NCI-H128 (cell line): Measurements from ENCODE around the gene RTF2.

Experiments
- DNase-seq: peaks from one replicate; lab custom pipeline; 2025; ENCODE audit not compliant: unreplicated experiment; lab: John Stamatoyannopoulos, UW

RTF2 gene, protein sequence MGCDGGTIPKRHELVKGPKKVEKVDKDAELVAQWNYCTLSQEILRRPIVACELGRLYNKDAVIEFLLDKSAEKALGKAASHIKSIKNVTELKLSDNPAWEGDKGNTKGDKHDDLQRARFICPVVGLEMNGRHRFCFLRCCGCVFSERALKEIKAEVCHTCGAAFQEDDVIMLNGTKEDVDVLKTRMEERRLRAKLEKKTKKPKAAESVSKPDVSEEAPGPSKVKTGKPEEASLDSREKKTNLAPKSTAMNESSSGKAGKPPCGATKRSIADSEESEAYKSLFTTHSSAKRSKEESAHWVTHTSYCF

DNA sequence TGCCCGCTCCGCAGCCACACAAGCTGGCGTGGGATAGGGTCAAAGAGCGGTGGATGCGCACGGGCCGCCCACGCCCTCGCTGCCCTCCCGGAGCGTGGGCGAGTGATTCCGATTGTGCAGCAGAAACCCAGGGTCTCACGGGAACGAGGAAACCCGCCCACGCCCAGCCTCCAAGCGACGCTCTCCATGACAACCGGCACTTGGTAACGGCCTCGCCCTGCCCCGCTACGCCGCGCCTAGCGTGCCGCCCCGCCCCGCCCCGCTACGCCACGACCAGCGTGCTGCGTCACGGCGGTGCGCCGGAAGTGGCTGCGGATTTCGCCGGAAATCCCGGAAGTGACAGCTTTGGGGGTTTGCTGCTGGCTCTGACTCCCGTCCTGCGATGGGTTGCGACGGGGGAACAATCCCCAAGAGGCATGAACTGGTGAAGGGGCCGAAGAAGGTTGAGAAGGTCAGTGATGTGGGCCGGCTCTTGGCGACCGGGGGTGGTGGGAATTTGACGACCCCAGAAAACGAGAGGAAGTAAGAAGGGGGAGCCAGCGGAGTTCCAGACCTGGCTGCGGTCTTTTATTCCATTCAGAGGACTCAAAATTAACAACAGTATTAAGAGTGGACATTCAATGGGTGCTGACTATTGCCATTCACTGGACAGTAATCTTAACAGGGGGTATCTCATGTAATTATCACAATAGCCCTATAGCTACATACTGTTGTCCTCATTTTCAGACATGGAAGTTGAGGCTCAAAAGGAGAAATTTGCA lies at the start of gene RTF2:
TSS of gene RTF2 (plus strand) at position 312 of the 761 bp plus-strand sequence. CDS start at position 383, 71 bp downstream.
- DNase-seq, result peak; percentile 74

DNA sequence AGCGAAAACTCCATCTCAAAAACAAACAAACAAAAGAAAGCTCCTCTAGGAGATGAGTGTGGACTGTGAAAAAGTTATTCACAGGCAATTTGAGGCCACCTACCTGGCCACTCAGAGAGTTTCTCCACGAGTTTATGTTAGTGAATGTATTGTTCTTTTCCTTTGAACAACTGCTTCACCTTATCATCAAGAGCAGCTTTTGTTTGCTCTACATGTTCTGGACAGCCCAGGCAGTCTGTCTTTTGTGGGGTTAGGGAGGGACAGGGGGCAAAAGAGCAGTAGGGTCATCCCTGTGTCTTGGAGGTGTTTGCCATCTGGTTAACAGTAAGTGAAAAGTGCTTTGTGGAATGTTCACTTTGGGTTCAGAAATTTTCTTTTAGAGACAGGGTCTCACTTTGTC lies 48.4 kb upstream of the RTF2 start:
- no peak for DNase-seq

DNA sequence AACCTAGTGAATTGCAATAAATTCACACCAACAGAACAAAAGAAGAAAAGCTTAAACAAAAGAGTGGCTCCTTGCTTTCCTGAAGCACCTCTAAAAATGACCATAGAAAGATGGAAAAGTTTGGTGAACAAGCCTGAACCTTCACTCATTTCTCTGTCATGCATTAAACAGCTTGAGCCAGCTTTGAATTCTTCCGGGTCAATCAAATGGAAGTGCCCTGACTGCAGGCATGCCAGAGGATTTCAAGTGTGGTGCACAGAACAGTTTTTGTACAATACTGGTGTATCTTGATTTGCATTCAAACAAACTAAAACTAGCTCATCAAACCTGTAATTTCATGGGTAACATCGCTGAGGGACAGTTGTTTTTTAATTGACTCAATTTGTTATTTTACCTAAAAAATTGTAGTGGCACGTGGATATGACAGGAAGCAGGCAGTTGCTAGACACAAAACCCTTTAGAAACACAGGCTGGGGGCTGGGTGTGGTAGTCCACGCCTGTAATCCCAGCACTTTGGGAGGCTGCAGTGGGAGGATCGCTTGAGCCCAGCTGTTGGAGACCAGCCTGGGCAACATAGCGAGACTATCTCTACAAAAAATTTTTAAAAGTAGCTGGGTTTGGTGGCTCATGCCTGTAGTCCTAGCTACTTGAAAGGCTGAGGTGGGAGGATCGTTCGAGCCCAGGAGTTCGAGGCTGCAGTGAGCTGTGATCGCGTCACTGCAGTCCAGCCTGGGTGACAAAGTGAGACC lies 47.3 kb upstream of the RTF2 start:
- DNase-seq, result no peak

DNA sequence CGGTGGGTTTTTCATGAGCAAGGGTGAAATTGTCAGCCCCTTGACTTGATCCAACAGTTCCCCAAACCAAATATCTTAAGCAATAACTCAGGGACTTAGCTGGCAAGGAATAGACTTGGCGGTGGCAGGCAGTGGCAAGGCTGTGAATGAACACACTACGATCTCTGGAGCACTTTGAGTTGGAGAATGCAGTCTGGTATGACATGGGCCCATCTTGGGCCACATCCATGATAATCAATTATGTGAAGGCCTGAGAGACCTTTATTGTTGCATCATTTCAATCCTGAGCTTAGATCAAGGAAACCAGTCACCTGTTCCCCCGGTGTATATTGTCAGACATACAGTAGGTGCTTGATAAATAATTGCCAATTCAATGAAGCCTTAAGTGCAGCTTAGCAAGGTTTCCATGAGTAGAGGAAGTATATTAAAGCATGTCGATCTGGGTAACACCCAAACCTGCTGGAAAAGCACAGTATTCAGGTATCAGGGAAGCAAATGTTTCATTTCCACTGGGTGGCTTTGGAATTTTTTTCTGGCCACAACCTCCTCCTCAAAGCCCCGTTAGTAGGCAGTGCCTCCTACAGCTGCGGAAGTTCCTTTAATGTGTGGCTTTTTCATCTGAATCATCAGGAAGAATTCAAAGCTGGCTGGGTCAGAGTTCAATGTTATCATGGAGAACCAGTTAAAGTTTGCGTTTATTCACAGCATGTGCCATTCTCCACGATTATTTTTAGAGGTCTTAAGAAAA lies 46.2 kb upstream of the RTF2 start:
- DNase-seq, result no peak

DNA sequence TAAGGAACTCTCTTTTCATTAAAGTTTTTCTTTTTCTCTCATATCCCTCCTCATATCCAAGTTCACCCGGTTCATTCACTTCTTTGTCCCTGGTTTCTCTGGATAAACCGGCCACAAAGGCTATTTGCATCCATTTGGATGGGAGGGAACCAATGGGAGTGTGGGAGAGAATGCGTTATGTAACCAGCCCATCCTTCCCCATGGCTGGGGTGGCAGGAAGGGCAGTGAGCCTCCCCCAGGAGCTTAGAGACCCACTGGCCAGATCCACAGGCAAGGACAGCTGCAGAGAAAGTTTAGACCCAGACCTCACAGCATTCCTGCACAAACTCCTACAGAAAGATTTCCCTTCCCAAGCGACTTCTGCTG lies 45.6 kb upstream of the RTF2 start:
- DNase-seq, result no peak

DNA sequence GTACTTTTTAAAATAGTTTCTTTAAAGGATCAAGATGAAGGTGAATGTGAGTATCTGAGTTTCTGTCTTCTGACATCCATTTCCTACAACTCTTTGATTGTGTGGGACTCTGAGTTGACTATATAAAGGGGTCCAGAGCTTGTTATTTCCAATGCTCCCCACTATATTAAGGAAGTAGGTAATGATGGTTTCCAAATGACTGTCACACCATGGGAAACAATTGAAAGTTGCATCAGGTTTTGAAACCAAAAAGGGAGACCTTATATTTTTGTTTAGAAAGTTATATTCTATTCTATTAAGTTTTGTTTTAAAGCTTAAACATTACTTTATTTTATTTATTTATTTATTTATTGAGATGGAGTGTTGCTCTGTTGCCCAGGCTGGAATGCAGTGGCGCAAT lies 45.2 kb upstream of the RTF2 start:
- DNase-seq, result no peak

DNA sequence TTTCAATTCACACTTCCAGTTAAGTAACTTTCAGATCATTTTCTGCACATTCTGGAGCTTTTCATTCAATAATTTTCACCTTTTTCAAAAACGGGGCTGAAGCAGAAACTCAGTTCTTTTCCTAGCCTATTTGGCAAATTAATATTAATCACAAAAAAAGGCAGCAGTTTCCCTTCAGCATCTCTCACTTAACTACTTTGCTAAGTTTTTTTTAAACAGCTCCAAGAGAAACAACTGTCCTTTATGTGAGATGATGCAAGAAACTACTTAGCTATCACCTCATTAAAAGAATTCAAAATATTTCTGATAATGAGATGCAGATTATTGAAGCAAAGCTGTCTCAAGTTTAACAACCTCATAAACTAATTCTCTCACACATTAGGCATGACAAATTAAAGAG lies 44.5 kb upstream of the RTF2 start:
- DNase-seq, result no peak

DNA sequence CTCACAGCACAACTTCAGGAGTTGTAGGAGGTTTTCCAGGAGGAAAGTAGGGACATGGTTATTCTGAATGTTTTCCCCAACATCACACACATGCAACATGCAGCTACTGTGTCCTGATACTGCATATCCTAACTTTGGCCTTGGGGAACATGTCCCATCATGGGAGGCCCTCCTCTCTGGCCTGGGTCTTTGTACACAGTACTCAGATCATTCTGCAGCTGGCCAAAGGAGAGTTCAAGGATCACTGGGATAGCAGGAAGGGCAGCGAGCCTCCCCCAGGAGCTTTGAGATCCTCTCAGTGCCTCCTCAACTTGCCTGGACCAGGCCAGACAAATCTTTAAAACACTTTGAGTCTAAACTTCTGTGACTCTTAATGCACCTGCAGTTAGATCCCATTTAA lies 43.5 kb upstream of the RTF2 start:
- no peak for DNase-seq

DNA sequence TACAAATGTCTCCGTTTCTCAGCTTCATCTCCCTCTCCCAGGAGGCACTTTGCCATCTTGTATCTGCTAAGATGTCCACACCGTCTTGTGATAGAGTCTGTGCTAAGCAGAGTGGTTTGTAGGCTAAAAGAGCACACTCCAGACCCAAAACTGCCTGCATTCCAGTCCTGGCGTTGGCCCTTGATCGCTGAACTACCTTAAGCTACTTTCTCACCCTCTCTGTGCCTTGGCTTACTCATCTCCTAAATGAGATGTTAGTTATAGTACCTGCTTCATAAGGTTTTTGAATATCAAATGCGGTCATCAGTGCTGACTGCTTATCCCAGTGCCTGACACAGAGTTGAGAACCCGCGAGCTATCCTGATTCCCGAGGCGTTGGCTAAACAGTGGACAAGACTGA lies 42.4 kb upstream of the RTF2 start:
- DNase-seq, result no peak

DNA sequence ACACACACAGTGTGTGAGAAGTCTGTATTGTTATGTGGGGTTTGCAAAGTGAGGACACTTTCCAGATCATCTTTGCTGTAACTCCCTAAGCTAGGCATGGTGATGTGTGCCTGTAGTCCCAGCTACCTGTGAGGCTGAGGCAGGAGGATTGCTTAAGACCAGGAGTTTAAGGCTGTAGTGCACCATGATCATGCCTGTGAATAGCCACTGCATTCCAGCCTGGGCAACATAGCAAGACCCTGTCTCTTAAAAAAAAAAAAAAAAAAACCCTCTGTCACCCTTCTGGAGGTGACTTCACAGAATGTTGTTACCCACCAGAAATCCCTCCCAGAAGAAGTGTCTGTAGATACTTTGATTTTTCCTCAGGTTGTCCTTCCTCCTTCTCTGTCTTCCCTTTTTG lies 41.5 kb upstream of the RTF2 start:
- no peak for DNase-seq

DNA sequence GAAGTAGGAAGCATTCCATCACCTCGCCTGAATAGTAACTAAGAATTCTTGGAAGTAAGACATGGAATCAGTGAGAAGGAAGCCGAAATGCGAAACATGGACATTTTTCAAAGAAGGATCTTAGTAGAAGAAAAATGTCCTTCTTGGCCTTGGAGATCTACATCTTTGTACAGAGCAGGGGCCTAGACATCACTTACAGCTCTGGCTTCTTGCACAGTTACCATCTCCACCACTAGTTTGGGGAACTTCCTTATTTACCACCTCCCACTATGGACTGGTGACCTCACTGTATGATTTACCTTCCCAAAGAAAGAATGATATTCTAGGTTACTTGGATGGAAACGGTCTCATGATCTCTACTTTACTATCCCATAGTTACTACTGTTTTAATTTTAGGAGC lies 40.6 kb upstream of the RTF2 start:
- DNase-seq, result no peak

DNA sequence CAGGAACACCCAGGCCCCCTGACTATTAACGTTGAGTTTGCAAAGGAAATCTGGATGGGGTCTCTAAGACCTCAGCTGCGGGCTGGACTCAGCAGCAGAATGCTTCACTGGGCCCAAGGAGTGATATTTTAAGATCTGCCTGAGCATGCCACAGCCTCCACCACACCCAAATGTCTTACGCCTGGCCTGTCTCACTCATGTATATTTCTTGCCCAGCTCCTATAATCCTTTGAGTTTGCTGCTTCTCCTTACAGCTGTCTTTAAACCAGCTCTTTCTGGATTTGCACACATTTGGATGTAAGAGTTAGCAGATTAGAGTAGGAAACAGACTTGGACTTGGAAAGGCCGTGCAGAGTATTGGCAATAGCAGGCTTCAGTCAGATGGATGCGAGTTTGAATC lies 40.0 kb upstream of the RTF2 start:
- no peak for DNase-seq

DNA sequence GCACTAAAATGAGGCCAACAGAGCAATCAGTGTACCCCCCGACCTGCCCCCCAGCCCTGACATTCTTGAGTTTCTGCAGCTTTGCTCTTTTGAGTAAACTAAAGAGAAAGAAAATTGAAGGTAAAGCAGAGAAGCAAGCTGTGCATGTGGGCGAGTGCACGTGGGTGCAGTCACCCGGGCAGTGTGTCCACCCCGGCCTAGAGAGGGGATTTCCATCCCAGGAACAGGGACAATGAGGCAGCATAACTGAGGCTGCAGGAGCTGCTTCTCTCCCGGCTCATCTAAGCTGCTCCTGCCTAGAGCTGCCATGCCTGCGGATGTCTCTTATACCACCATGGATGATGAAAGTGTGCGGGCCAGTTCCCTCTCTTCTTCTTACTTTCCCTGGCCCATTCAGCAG lies 39.5 kb upstream of the RTF2 start:
- DNase-seq, result no peak

DNA sequence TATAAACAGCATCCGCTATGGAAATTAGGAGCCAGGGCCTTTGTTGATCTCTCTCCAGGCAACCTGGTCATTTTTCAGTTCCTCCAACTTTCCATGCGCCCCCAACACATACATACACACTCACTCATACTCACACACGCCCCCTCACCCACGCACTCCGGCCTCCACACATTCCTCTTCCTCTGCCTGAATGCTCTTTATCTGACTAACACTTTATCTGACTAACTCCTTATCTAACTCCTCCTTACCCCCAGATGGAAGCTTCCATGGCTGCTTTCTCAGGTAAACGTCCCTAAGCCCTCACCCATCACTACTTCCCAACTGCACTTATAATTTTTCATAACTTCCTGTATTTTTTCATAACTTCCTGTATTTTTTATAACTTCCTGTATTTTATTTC lies 38.9 kb upstream of the RTF2 start:
- no peak for DNase-seq

DNA sequence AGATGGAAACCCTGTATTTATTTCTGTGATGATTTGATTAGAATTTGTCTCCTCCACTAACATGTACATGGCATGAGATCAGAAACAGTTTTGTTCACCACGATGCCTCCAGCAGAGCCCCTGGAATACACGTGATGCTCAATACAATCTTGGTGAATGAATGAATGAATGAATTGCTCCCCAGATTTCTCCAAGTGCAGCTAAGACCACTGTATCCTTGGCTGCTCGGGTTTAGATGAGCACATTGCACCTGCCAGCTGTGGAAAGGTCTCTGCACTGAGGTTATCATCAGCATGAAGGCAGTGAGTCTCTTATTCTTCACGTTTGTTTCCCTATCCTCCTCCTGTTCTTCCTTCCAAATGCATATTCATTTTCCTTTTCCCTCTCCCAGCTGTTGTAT lies 38.5 kb upstream of the RTF2 start:
- DNase-seq, result no peak

DNA sequence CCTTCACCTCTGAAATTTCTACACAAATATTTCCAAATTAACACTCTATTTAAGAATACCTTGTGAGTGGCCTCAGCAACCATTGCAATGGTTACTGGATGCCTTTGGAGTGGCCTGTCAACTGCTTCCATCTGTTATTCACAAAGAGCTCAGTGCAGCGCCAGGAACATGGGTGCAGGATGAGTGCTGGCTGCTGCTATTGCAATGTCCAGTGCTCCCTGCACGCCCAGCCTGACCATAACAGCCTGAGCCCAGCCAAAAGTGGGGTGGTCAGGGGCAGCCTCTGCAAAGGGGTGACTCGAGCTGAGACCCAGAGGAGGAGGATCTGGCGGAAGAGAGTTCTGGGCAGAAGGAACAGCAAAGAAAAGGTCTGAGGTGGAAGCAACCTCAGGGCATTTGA lies 38.0 kb upstream of the RTF2 start:
- DNase-seq, result no peak

DNA sequence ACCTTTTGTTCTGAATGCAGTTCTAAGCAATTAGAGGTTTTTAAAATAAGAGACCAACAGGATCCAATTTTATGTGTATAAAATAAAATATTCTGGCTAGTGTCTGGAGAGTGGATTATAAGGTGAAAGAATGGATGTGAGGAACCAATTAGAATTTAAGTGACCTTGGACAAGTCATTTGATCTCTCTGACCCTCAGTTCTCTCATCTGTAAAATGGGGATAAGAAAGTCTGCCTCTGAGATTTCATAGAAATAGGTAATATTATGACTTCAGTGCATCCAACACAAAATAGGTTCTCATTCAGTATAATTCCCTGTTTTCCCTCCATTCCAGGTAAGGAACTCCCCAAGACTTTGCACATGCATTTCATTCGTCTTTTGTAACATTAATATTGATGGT lies 37.5 kb upstream of the RTF2 start:
- no peak for DNase-seq

DNA sequence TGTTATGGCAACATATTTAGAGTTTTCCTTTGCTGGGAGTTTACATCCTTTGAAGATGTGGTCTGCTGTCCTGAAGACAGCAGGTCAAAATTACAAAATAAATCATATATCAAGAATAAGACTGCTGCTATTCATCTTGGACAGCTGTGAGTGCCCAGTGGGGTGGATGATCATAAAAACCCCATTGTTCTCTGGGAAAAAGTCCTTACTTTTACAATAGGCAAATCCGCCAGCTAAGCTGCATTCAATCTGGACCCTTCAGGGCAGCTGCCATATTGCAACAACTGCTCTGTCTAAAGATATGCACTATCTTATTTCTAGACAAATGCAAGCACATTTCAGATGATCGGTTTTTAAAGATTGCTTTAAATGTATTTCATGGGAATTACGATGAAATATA lies 37.0 kb upstream of the RTF2 start:
- no peak for DNase-seq

DNA sequence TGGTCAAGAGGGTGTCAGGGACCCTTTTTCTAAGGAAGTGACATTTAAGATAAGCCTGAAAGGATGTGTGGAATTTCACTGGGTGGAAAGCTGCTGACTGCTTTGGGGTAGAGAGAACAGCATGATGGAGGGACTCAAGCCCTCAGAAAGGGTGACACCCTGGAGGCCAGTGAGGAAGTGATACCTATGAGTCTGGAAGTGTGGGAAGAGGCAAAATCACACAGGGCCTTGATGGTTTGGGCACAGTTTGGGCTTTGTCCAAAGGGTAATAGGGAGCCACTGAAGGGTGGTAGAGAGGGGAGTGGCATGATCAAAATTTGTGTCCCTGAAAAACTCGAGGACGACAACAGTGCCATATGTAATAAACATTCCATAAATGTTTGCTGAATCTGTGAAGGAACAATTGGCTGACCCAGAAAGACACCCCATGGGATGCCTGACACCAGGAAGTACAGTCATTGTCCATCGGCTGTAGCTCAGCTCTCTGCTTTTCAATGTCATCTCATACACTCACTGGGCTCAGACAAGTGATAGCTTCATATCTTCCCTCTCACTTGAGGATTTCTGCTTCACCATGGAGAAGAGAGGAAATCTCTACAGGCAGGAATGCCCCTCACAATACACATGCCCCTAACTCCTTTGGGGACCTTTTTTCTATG lies 35.1 kb upstream of the RTF2 start:
- DNase-seq, result no peak

DNA sequence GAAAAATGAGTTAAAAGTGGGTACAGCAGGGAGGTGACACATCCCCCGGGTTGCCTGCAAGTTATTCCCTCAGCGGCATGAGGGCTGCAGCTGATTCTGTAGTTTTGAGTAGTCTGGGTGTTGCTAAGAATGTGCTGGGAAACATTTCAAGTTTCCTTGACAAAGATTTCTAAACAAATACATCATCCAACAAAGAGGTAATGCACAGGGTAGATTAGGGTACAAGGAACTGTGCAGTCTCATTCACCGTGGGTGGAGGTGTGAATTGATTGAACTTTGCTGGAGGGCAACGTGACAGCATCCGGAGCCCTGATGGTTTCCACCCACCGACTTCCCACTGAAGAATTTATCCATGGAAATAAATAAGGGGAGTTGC lies 34.6 kb upstream of the RTF2 start:
- no peak for DNase-seq
